GM12878 (cell line): ENCODE data around the gene DPEP1. TPM values are rescaled to one million over a fixed set of nuclear protein-coding genes. Genes with fewer than 3 reads are reported as not detected.

ENCODE experiments used
- ATAC-seq: fragments of 200-7000 bp; cut with Tn5 transposase; 3 replicates; pipeline ENCODE4 v1.9.1; 2020; ENCODE audit warnings: mild to moderate bottlenecking, moderate library complexity
- BruUV-seq: library from RNA; stranded (reverse); fragments of 400-500 nt; replicated peaks from 2 replicates; lab custom pipeline; 2021; lab: Mats Ljungman, UMichigan
- CTCF ChIA-PET: fragments of 300-600 bp; sonication (Branson Sonifier 250); formaldehyde crosslinking; extraction: SDS; loops from one replicate; lab custom pipeline; 2021; ENCODE audit warnings: inconsistent platforms; lab: Yijun Ruan, JAX
- POLR2A ChIA-PET: fragments of 350-600 bp; formaldehyde crosslinking; extraction: SDS; loops from one replicate; lab custom pipeline; 2021; ENCODE audit warnings: inconsistent platforms; lab: Charles Lee
- RAD21 ChIA-PET: fragments of 300-600 bp; sonication (Branson Sonifier 250); formaldehyde crosslinking; loops from one replicate; lab custom pipeline; 2023; ENCODE audit warnings: antibody characterized with exemption; ENCODE audit not compliant: unreplicated experiment; lab: Charles Lee
- SMC1A ChIA-PET: fragments of 300-600 bp; sonication (Branson Sonifier 250); formaldehyde crosslinking; loops from one replicate; lab custom pipeline; 2023; ENCODE audit not compliant: unreplicated experiment, uncharacterized antibody; lab: Charles Lee
- DNase-seq: peaks from one replicate; pipeline ENCODE4 v3.0.0-alpha.2; 2011; ENCODE audit warnings: low read depth, low spot score
- FAIRE-seq: peaks from 3 replicates; lab custom pipeline; 2011; peaks lifted over from hg19 to GRCh38; lab: Jason Lieb, UNC
- H2AFZ ChIP-seq: 2 replicates; pipeline ENCODE4 v1.6.0; 2011; ENCODE audit warnings: low read depth, low read length, control low read depth; ENCODE audit not compliant: control insufficient read depth
- H3K27ac ChIP-seq: 2 replicates; pipeline ENCODE4 v1.5.1; 2011; ENCODE audit warnings: control low read depth; ENCODE audit not compliant: control insufficient read depth, insufficient read depth
- H3K27me3 ChIP-seq, 2 experiments: replicated peaks in 1 of 2; 2 replicates each; pipeline versions ENCODE4 v1.6.0 to v1.6.1; 2011; ENCODE audit warnings: low read length in 1 of 2; ENCODE audit not compliant: control insufficient read depth in 2 of 2, insufficient read depth in 2 of 2
- H3K36me3 ChIP-seq, 2 experiments: 2 replicates each; pipeline ENCODE4 v1.5.1; 2011; ENCODE audit warnings: low read length in 1 of 2; ENCODE audit not compliant: control insufficient read depth in 2 of 2, insufficient read depth in 2 of 2
- H3K4me1 ChIP-seq: 2 replicates; pipeline ENCODE4 v1.6.1; 2011; ENCODE audit warnings: mild to moderate bottlenecking, low read length, moderate library complexity, mixed read lengths; ENCODE audit not compliant: control insufficient read depth, insufficient read depth
- H3K4me2 ChIP-seq: 2 replicates; pipeline ENCODE4 v1.6.0; 2011; ENCODE audit warnings: control low read depth; ENCODE audit not compliant: control insufficient read depth, insufficient read depth
- H3K4me3 ChIP-seq: fragments of 200-600 bp; sonication (generic); 2 replicates; pipeline ENCODE4 v1.5.1; 2016
- H3K79me2 ChIP-seq: 2 replicates; pipeline ENCODE4 v1.6.0; 2011; ENCODE audit warnings: low read length; ENCODE audit not compliant: control insufficient read depth, insufficient read depth
- H3K9ac ChIP-seq: 2 replicates; pipeline ENCODE4 v1.8.0; 2011; ENCODE audit warnings: low read length, control low read depth, mixed read lengths; ENCODE audit not compliant: control insufficient read depth, insufficient read depth
- H3K9me3 ChIP-seq: replicated peaks from 3 replicates; pipeline ENCODE4 v1.5.1; 2011; ENCODE audit warnings: mild to moderate bottlenecking, low read length; ENCODE audit not compliant: control insufficient read depth, insufficient read depth
- H4K20me1 ChIP-seq: 2 replicates; pipeline ENCODE4 v1.6.0; 2011; ENCODE audit not compliant: control insufficient read depth, insufficient read depth
- ATF3 ChIP-seq: IDR thresholded peaks from 2 replicates; pipeline ENCODE4 v1.6.1; 2011; ENCODE audit warnings: low read depth, mild to moderate bottlenecking, low read length, moderate library complexity, borderline replicate concordance; ENCODE audit errors: extremely low read depth
- EGR1 ChIP-seq, 2 experiments: IDR thresholded peaks; 1 replicate in 1 of 2; 2 replicates in 1 of 2; pipeline ENCODE4 v1.6.1; 2011 to 2012; ENCODE audit warnings: low read depth in 2 of 2, low read length in 2 of 2, borderline replicate concordance in 1 of 2, mild to moderate bottlenecking in 1 of 2, moderate library complexity in 1 of 2
- ESRRA ChIP-seq: IDR thresholded peaks from 2 replicates; pipeline ENCODE4 v1.6.1; 2012; ENCODE audit warnings: mild to moderate bottlenecking, low read length, improper control_type of control experiment
- ETV6 ChIP-seq, 2 experiments: fragments of 450-650 bp in 1 of 2; IDR thresholded peaks in 1 of 2; conservative IDR thresholded peaks in 1 of 2; 2 replicates each; pipeline ENCODE4 v1.6.1; 2014; ENCODE audit warnings: antibody characterized with exemption in 1 of 2, borderline replicate concordance in 1 of 2, low read depth in 1 of 2, mild to moderate bottlenecking in 1 of 2, moderate library complexity in 1 of 2
- GABPA ChIP-seq: IDR thresholded peaks from 2 replicates; pipeline ENCODE4 v1.6.1; 2014; ENCODE audit warnings: antibody characterized with exemption, low read depth, mild to moderate bottlenecking, inconsistent platforms
- IKZF1 ChIP-seq: fragments of 450-650 bp; conservative IDR thresholded peaks from 2 replicates; pipeline ENCODE4 v1.6.1; 2017; ENCODE audit warnings: antibody characterized with exemption, mild to moderate bottlenecking
- SIN3A ChIP-seq: IDR thresholded peaks from 2 replicates; pipeline ENCODE4 v1.6.1; 2012; ENCODE audit warnings: low read depth, low read length, improper control_type of control experiment
- ZBTB11 ChIP-seq: fragments of 450-650 bp; formaldehyde crosslinking; IDR thresholded peaks from 2 replicates; pipeline ENCODE4 v1.5.0; 2022; ENCODE audit warnings: mild to moderate bottlenecking, missing genetic modification characterization
- WGBS: methylation state at CpG from one replicate; pipeline ENCODE4 v1.1.6; 2016; ENCODE audit warnings: low lambda C conversion rate; ENCODE audit not compliant: insufficient replicate concordance, insufficient coverage; ENCODE audit errors: missing lambda C conversion rate; 5-methylcytosine and 5-hydroxymethylcytosine counted together
- in situ Hi-C: fragments of 300-500 bp; cut with MboI; formaldehyde crosslinking; loops from 9 replicates; pipeline ENCODE4 v1.14.3; 2018; ENCODE audit warnings: mixed read lengths
- intact Hi-C: fragments of 100-400 bp; cut with micrococcal nuclease; formaldehyde crosslinking; loops from one replicate; pipeline ENCODE4 v1.14.2; 2022; ENCODE audit not compliant: unreplicated experiment
- polyA plus RNA-seq, 11 experiments: library from polyadenylated mRNA; depleted of rRNA in 4 of 11; unstranded in 6 of 11; stranded (reverse) in 5 of 11; fragments of >200 nt; fragmentation: Nextera tagmentation in 4 of 11; fragmentation: Illumina TruSeq in 1 of 11; extraction: Ambion mirVana in 4 of 11; extraction: Trizol in 1 of 11; gene quantifications; 1 replicate in 1 of 11; 2 replicates in 10 of 11; pipeline versions ENCODE4 v1.2.1 to v1.2.3, GENCODE V29; 2011 to 2016; ENCODE audit warnings: inconsistent platforms in 2 of 11, missing spikeins in 2 of 11, low read depth in 1 of 11
- total RNA-seq, 4 experiments: library from RNA; depleted of rRNA in 3 of 4; stranded (reverse); fragments of >200 nt in 3 of 4; fragmentation: Illumina TruSeq in 1 of 4; extraction: Trizol in 1 of 4; gene quantifications; 2 replicates each; pipeline versions ENCODE4 v1.2.1 to v1.2.3, GENCODE V29; 2013 to 2021

The DPEP1 gene
- total and polyA plus RNA-seq, 10 of the 15 experiments (the other 5 are each of a cell fraction or from before 2014, with no cell fraction given): not detected

DNA sequence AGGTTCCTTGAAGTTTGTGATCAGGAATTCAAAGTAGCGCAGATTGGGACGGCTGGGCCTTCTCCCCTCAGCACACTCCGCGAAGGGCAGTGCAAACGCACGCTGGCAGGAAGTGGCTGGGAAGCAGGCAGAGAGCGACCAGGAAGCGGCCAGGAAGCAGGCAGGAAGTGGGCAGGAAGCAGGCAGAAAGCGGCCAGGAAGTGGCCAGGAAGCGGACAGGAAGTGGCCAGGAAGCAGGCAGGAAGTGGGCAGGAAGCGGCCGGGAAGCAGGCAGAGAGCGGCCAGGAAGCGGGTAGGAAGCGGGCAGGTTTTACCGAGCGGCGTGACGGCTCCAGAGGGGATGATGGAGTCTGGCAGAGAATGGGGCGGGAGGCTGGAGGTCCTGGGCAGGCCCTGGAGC, 3.2 kb downstream of the DPEP1 start:
- intact Hi-C loops (no loop called here), in situ Hi-C loops (no loop called here)
- H3K27ac ChIP-seq: no peak overlapping the region
- no peak overlapping the region for H2AFZ ChIP-seq
- ChIA-PET POLR2A (no interaction called here), RAD21 (no interaction called here), SMC1A (no interaction called here), CTCF (no interaction called here)
- DNase-seq (no peak), FAIRE-seq (no peak), ATAC-seq (no peak)
- H3K4me2 ChIP-seq: no peak overlapping the region
- H3K9me3 ChIP-seq: no peaks in the 10 kb centered on the region
- no peaks in the 10 kb centered on the region for H3K27me3 ChIP-seq
- no peak overlapping the region for H3K4me3 ChIP-seq
- 36% methylated on average over 20 of the region's 20 CpGs for WGBS
- BruUV-seq: no TSS peak
- H3K36me3 ChIP-seq: no peaks in the 10 kb centered on the region
- no peaks in the 10 kb centered on the region for H4K20me1 ChIP-seq
- H3K4me1 ChIP-seq: no peaks in the 10 kb centered on the region
- H3K9ac ChIP-seq: no peak overlapping the region
- TF ChIP-seq EGR1 (IDR thresholded peaks at IDR 0.05; ENCODE audit: borderline replicate concordance in 1 of 2, low read depth in 2 of 2, low read length in 2 of 2) (0 out of 3 replicates have a peak, but pooled peaks of 1 of the 2 experiments have one; percentile 13), ATF3 (no peak), IKZF1 (peak; percentile 46; the same call in 1 of the 2 replicates), ETV6 (conservative IDR thresholded peaks at IDR 0.05 in 1 of 2, IDR thresholded peaks at IDR 0.05 in 1 of 2; ENCODE audit: borderline replicate concordance in 1 of 2, low read depth in 1 of 2) (peak in 1 of 2 experiments; percentile 94; a peak in 2 of 4 replicates), GABPA (no peak), SIN3A (no peak), ZBTB11 (CRISPR knock-in tag) (no peak), ESRRA (no peak)
- H3K79me2 ChIP-seq: no peaks in the 10 kb centered on the region
